ENCODE results near the gene TBCK.

GRCh38 chr4:106329041-106329618 lies 13.1 kb upstream of the TBCK start:
- TF ChIP-seq, protein P1, sequence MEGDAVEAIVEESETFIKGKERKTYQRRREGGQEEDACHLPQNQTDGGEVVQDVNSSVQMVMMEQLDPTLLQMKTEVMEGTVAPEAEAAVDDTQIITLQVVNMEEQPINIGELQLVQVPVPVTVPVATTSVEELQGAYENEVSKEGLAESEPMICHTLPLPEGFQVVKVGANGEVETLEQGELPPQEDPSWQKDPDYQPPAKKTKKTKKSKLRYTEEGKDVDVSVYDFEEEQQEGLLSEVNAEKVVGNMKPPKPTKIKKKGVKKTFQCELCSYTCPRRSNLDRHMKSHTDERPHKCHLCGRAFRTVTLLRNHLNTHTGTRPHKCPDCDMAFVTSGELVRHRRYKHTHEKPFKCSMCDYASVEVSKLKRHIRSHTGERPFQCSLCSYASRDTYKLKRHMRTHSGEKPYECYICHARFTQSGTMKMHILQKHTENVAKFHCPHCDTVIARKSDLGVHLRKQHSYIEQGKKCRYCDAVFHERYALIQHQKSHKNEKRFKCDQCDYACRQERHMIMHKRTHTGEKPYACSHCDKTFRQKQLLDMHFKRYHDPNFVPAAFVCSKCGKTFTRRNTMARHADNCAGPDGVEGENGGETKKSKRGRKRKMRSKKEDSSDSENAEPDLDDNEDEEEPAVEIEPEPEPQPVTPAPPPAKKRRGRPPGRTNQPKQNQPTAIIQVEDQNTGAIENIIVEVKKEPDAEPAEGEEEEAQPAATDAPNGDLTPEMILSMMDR (conservative IDR thresholded peaks at IDR 0.05; ENCODE audit: low read depth, low read length): peak; percentile 67
- TF ChIP-seq EZH2 (IDR thresholded peaks at IDR 0.05; ENCODE audit: low read length, unreplicated experiment) (no peak), EZH2phosphoT487 (IDR thresholded peaks at IDR 0.05; ENCODE audit: borderline replicate concordance, low read length) (no peak)

All from PC-3 (cell line).